NCI-H1436 (cell line): ENCODE results near the gene TOMM34.

ENCODE experiments used
- DNase-seq: peaks from one replicate; lab custom pipeline; 2025; lab: John Stamatoyannopoulos, UW

Gene TOMM34

DNA sequence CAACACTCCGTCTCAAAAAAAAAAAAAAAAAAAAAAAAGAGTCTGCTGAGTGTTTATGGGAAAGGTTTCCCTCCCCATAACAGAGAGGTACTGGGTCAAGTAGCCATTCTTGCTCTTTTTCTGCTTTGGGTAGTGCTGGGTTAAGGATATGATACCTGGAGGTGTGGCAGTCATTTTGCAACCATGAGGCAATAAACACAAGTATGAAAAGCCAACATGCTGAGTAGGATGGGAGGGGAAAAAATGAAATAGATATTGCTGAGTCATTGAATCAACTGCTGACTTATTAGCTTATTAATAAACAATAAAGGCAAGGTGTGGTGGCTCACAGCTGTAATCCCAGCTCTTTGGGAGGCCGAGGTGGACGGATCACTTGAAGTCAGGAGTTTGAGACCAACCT, 2.3 kb upstream of the TOMM34 start:
- no peak for DNase-seq

DNA sequence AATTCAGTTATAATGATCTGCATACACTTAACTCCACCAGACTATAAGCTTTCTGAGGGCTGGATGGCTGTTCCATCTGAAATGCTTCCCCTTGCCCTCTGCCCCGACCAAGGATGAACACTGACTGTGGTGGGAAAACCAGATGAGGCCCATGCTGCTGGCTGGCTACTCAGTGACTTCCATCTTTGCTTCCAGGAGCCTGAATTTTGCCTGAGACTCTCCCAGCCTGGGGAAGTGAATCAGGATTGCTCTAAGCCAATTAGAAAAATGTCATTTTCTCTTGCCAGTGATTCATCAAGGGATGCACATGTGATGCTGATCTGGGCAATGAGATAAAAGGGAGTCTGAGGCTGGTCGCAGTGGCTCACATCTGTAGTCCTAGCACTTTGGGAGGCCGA, 1.7 kb upstream of the TOMM34 start:
- no peak for DNase-seq

DNA sequence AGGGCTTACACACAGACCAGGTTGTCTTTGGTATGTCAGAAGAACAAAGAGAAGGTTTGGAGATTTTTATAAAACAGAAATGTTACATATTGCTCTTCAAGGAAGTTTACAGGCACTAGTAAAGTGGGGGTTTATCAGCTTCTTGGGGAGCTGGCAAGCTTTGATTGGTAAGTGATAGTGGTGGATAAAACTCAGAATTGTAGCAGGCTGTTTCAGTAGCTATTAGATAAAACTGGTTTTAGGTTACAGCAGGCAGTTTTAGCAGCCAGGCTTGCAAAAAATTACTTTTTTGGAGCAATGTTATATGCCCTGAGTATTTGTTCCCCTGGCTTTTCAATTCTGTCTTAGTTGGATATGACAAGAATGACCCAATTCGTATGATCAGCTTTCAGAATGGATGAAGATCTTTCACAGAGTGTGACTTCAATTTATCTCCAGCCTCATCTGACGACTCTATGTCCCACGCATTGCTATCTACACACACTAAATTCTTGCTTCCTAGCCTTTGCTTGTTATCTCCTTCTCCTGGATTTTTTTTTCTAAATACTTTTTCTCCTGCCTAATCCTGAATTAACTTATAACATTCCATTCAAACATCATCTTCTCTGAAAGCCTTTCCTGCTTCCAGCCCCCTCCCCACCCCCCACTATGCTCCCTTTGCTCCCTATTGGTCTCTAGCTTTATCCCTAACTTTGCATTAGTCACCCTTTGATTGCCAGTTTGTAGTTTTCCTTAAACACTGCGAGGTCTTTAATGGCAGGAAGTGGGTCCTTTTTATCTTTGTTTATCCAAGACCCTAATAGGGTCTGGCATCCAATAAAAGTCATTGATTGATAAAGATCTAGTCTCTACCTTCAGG, 1.0 kb upstream of the TOMM34 start:
- DNase-seq: no peak

DNA sequence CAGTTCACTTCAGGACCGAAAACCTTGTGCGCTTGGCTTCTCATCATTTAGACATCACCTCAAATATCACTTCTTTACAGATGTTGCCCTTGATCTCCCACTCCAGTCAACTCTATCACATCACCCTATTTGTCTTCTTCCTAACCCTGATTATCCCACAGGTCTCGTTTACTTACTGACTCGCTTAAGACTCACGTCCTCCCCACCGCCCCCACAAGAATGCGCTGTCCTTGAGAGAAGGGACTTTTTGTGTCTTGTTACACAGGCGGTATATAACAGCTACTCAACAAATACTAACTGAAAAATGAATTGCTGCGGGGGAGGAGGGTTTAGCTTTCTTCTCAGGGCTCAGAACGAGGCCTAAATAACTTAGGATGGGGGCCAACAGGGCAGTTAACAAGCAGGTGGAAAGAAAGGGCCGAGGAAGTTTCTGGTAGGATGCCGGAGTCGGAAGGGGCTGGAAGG, 527 bp downstream of the TOMM34 start:
- no peak for DNase-seq

DNA sequence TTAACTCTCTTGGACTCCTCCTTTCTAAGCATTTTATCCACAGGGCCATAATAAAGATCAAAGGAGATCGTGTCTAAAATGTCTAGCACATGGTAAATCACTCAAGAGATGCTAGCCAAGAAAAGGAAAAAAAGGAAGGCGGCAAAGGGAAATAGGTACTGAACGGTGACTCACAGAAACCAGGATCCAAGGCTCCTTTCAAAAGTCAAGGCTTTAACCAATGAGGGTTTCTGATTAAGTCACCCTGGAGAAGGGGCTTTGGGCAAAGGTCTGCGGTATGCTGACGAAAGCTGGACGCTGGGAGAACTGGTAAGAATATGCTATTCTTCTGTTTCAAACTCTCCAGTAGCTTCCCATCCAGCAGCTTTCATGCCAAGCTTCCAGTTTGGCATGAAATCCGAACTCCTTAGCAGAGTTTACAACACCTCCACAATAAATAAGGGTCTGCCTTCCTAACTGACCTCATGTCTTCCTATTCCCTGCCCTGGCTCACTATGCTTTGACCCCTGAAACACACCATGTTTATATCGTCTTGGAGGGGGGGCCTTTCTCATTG, 1.0 kb downstream of the TOMM34 start:
- no peak for DNase-seq

DNA sequence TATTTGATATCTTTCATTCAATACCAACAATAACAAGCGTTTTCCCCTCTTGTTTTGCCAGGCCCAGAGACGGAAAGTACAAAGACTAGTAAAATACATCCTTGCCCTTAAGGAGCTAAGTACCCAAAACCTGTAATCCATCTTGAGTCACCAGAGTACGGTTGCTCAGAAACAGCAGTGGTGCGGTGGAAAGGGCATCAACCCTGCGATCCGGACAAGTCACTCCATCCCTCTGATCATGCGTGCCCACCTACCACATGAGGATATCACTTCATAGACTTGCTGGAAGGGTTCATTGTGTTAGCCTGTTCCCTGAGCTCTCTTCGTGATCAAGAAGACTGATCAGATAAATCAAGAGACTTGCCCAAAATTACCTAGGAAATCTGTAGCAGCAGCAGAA, 1.9 kb downstream of the TOMM34 start:
- no peak for DNase-seq

DNA sequence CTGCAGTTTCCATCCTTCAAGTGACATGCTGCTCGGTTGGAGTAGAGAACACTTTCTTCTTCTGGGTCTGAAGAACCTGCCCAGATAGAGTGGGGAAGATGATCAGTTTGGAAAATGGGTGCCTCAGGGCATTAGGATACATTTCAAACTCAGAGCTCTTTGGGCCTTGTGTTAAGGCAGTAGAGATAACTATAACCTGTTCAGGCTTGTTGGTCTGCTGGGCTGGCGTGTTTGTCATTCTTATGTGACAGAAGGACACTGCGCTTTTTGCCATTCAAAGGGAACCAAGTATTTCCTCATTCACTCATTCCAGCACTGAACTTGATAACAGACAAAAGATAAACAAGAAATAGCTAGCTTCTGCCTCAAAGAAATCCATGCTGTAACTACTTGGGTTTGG, 3.8 kb downstream of the TOMM34 start:
- no peak for DNase-seq

DNA sequence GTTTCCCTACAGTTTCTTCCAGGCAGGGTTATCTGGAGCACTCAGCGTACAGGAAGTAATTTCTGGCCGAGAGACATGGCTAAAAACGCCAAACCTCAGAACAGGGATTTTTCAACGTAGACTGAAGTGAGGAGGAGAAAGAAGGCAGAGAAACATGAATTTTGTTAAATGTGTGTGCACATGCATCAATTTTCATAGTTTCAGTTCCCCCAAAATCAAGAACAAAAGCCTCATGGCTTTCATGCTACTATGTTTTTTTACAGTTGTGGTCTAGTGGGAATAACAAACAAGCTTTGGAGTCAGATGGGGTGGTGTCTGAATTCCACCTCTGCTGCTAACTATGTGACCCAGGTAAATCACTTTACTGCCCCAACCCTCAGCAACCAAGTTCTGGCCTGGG, 4.9 kb downstream of the TOMM34 start:
- no peak for DNase-seq

DNA sequence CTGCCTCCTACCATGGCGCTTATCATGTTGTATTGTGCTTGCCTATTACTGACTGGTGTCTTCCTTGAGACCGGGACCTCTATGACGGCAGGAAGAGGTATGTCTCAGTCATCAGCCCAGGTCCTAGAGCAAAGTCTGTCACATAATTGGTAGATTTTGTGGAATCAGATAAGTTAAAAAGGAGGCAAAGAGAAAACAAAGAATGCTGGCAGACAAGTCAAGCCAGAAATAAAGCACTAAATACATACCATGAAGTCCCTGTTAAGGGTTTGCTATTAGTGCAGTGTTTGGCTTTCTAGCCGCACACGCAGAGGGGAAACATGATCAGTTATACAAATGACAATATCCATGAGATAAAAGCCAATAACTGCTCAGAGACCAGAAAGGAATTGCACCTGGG, 6.0 kb downstream of the TOMM34 start:
- no peak for DNase-seq

DNA sequence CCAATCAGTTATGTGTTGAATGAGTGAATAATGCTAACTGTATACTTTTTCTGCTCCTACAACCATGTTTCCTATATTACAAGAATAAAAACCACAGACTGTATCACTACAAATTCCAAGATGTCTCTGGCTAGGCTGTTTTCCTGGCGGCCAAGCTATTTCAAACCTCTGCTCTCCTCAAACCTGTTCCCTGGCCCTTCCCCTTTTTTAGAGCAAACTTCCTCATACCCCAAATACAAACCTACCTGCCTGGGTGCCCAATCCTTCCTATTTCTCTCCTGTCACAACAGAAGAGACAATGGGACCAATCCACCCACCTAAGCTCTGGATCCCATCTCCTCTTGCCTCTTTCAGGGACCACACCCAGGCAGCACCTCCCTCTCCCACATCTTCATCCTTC, 7.5 kb downstream of the TOMM34 start:
- no peak for DNase-seq

DNA sequence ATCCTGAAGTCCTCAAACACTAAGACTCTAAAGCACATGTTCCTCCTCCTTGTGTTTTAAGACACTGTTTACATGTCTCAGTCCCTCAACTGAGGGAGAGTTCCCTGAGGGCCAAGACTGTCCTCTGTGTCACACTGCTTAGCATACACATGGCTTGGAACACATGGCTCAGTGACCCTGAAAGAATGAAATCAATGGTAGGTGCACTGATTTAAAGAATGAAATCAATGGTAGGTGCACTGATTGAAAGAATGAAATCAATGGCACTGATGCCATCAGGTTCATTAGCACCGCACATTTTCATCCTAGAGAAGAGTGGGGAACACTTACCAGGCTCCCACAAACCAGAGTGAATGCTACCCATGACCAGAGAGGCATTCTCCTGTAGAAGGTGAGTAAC, 9.8 kb downstream of the TOMM34 start:
- no peak for DNase-seq

DNA sequence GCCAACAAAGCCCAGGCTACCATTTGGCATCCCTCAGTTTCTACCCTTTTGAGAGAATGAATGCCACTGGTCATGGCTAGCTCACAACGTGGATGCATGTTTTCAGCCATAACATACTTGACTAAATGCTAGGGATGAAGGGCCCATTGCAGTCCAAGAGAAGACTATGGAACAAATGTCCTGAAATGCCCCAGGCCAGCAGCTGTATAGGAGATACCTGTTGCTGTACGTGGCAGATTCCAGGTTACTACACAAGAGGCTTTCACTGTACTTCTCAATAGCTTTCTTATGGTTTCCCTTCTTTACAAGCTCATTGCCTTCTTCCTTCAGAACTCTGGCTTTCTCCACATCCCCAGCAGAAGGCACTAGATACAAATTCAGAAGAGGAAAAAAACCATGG, 11.7 kb downstream of the TOMM34 start:
- DNase-seq: no peak

DNA sequence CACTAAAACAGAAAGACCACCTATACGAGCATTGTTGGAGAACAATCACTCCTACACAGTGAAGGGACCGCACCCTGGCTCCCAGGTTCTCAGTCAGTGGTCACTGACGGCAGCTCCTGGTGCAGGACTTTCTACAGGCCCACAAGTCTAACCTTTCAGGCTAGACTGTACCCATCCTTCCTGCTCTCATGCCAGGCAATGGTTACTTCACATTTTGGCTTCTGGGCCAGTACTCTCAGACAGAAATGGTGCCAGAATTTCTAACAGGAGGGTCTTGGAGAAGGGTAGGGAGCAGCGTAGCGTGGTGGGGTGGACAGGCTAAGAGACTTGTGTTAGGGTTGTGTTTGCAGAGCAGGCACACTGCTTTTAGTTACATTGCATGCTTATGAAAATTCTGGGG, 12.1 kb downstream of the TOMM34 start:
- DNase-seq: no peak

DNA sequence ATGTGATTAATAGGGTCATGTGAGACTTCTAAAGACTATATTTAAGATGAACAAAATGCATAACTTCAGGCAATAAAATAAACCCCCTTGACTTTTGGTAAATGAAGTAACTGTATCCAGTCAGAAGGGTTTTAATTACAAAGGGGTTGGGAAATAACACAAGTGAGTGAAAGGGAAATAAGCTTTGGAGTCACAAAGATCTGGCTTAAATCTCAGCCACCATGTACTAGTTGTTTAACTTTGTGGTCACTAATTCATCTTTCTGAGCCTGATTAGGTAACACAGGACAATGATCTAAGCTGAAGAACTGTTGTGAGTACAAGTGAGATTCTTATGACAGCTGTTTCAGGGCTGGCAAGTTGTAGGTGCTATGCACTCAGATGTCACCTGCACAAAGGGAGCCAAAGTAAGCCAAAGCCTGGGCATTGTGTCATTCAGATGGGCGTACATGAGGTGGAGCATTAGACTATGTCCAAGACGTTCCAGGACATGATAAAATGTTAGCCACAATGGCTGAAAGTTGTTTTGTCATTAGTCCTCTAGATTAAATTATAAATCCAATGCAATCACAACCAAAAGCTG, 13.8 kb downstream of the TOMM34 start:
- no peak for DNase-seq

DNA sequence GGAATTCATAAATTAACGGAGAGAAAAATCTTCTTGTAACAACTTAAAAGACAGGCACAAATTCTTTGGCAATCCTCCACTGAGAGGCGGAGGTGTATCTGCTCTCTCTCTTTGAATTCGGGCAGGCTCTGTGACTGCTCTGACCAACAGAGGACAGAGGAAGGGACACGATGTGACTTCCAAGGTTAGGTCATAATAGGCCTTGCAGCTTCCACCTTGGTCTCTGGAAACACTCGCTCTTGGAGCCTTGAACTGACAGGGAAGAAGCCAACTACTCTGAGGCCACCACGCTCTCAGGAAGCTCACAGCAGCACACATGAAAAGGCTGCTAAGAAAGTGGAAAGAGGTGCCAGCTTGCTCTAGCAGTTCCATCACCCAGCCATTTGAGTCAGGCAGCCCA, 14.9 kb downstream of the TOMM34 start:
- DNase-seq: no peak

DNA sequence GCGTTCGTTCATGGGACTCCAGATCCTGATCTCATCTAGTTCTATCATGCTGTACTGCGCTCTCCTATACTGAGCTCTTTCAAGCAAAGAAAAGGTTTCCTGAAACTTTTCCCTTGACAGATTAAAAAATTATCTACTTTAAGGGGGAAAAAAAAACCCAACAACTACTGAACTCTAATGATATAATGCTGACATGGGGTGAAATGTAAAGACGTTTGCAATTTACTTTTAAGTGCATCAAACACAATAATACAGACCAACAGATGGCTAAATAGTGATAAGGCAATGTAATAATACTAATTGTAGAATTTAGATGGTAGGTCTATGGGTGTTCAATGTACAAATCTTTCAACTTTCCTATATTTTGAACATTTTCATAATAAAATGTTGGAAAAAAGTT, 16.4 kb downstream of the TOMM34 start:
- no peak for DNase-seq

DNA sequence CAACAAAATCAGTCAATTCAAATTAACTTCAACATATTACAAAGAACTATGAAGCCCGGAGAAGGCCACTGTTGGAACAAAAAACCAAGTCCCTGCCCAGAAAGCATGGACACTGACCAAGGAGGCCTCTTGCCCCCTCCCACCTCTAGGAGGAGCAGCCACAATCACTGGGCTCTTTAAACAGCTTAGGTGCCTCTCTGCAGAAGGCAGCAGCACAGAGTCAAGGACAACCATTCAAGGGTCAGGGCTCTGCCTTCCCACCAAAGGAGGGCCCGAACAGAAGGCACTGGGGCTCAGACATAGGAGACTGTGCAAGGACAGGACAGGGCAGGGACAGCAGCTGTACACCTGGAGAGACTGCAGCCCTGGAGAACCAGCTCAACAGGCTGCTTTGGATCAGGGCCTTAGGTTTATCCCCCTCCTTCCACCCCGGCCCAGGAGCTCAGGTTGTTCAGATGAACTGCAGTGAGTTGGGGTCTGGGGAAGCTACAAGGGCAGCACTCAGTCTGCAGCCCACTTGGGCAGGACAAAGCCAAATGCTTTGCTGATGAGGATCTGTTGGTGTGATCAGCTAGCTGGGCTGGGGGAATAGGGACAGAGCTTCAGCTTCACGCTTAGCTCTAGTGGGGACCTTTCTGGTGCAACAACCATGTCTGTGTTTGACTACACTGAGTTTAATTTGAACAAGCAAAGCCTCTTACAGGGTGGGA, 17.8 kb downstream of the TOMM34 start:
- DNase-seq: no peak

DNA sequence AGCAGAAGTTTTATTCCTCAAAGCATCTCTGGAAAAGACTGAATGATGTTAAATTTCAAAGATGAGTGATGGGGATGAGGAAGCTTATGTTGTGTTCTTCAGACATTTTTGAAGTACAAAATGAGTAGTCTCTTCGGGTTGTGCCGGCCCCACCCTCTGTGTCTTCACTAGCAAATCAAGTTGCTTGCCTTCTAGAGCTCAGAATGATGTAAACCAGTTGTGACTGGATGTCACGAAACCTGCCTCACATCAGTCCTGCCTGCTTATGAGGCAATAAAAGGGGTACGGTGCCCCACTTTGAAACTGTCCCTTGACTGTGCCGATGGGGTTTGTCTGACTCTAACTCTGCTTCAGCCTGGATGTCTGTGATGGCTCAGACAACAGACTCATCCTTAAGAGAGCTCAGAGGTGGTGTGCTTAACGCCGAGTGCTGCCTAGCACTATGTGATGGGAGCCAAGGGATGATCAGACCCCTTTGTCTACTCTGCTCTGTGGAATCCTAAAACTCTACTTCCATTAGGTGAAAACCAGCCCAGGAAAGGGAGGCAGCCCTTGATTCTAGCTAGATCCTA, 19.0 kb downstream of the TOMM34 start:
- no peak for DNase-seq

DNA sequence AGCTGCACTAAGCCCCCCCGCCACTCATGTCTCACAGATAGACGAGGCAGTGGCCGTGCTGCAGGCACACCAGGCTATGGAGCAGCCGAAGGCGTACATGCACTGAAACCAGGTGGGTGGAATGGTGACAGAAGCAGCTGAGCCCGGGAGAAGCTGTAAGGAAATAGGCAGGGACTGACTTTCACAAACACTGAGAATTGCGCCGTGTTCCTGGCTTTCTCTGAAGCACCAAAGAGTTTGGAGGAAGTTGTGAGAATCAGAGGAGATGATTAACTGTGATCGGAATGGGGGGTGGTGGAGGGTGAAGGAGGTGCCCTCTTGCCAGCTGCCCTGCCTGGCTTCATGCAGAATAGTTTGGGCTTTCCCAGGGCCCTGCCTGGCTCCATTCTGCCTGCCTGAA, 21.6 kb downstream of the TOMM34 start:
- no peak for DNase-seq

DNA sequence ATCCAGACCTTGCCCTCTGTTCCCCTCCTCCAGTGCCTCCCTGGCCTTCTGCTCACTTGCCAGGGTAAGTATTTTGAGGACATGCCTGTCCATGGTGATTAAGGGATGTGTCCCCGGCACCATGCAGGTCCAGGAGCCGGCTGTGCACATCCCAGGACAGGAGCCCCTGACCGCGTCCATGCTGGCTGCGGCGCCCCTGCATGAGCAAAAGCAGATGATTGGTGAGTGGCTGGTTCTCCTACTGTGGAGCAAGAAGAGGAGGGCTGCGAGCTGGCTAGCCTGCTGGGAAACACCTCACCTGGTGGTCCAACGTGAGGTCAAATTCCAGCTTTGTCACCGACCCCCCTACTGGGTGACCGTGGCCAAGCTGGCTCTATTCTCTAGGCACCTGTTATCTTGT, 23.7 kb downstream of the TOMM34 start:
- no peak for DNase-seq

DNA sequence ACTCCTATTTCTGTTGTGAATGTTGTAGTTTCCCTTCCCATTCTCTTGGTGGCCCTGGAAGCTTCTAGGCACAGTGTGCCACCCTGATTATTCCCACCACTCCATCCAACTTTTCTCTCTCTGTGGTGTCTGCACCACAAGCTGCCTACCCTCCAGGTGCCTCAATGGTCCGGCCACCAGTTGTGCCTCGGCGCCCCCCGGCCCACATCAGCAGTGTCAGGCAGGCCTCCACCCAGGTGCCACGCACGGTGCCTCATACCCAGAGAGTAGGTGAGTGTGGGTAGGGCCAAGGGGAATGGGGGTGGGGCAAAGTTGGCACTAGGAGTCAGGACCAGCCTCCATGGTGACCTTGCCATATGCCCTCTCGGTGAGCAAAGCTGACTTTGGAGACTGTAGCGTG, 27.3 kb downstream of the TOMM34 start:
- no peak for DNase-seq

DNA sequence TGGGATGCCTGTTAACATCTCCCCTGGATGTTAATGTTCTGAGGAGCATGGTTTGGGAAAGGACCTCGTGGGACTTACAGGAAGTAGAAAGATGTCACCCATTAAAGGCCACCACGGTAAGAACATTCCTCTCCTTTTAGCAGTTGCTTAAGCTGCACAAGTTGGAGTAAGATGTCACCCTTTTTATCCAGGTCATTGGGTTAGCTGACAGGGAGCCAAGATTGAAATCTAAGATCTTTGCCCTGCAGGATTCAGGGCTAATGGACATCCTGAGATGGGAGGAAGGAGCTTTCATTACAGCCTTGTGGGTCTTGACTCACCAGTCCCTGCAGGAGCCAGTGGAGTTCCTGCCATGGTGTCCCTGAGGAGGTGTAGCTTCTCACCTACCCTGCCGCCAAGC, 28.3 kb downstream of the TOMM34 start:
- DNase-seq: no peak
